ENCODE measurements around the gene GJA4. TPM values are rescaled to one million over a fixed set of nuclear protein-coding genes. Genes with fewer than 3 reads are reported as not detected.
"Not testable (repeated sequence)": the region's sequence is repeated elsewhere in the genome, so short reads cannot be mapped to it uniquely, and the experiment has no call there.

The GJA4 gene
- total and polyA plus RNA-seq, 2 donors (not counting 3 experiments of a cell fraction or from before 2014, with no cell fraction given), result 22.1 to 175 TPM

- H3K9me3 ChIP-seq (replicated peaks; ENCODE audit: control insufficient read depth, insufficient read depth, low read length), result no peaks in the 10 kb centered on the region
- no peak overlapping the region for H3K9ac ChIP-seq (replicated peaks; ENCODE audit: extremely low read depth, insufficient read depth, low read length)
- H2AFZ ChIP-seq (ENCODE audit: low read depth, low read length), result no peak overlapping the region
- intact Hi-C loops (cut with micrococcal nuclease) (no loop called here), dilution Hi-C loops (cut with MboI; ENCODE audit: extremely low pct_ligation_motif_present, low sequenced_read_pairs) (no loop called here)
- no peaks in the 10 kb centered on the region for H3K79me2 ChIP-seq (ENCODE audit: control insufficient read depth, insufficient read depth, low read length)
- H3K4me2 ChIP-seq (ENCODE audit: insufficient read depth, low read length), result no peak overlapping the region
- no peak overlapping the region for H3K27ac ChIP-seq (ENCODE audit: insufficient read depth, low read depth, low read length)
- TF ChIP-seq EZH2 (IDR thresholded peaks at IDR 0.05; ENCODE audit: borderline replicate concordance, low read depth, low read length, severe bottlenecking), result no peak
- TF ChIP-seq JUN (IDR thresholded peaks at IDR 0.05; ENCODE audit: borderline replicate concordance, insufficient read depth, insufficient read length, low read depth), result no peak
- no peak for TF ChIP-seq FOS (IDR thresholded peaks at IDR 0.05; ENCODE audit: borderline replicate concordance, insufficient read depth, low read length)
- TF ChIP-seq CTCF (IDR thresholded peaks at IDR 0.05; ENCODE audit: extremely low read depth in 1 of 2, insufficient read depth in 1 of 2, low read depth in 1 of 2, low read length in 2 of 2), result no peak
- TF ChIP-seq MAX (IDR thresholded peaks at IDR 0.05; ENCODE audit: insufficient read depth, insufficient read length), result no peak
- TF ChIP-seq POLR2A (IDR thresholded peaks at IDR 0.05; ENCODE audit: low read depth, low read length), result no peak
- TF ChIP-seq GATA2 (IDR thresholded peaks at IDR 0.05; ENCODE audit: insufficient read depth, insufficient read length, low read depth, low read length), result no peak
- no peak for TF ChIP-seq POLR2AphosphoS5 (IDR thresholded peaks at IDR 0.05; ENCODE audit: insufficient read depth, low read depth, low read length)
- no peak for TF ChIP-seq MYC (IDR thresholded peaks at IDR 0.05; ENCODE audit: low read depth, low read length)
- no peaks in the 10 kb centered on the region for H3K36me3 ChIP-seq (ENCODE audit: control insufficient read depth in 2 of 2, extremely low read depth in 1 of 2, insufficient read depth in 2 of 2, low read length in 2 of 2)
- DNase-seq (ENCODE audit: low read depth, low spot score) (no peak), FAIRE-seq (no peak)
- no peaks in the 10 kb centered on the region for H4K20me1 ChIP-seq (replicated peaks; ENCODE audit: control insufficient read depth, extremely low read depth, insufficient read depth, low read length)
- peaks cover 2% of the 10 kb centered on the region for H3K9me1 ChIP-seq (replicated peaks; ENCODE audit: control insufficient read depth, extremely low read depth, insufficient read depth, low read length)
- H3K4me3 ChIP-seq (replicated peaks in 1 of 3; ENCODE audit: insufficient read depth in 1 of 3, low read depth in 1 of 3, low read length in 3 of 3), result no peak overlapping the region
- POLR2A ChIA-PET, result no interaction called here
- BruUV-seq (replicated peaks), result no TSS peak
- CTCF ChIA-PET, result interaction anchor here (1.3 to 1.7 kb wide), 4 partner anchors 15 to 43 kb away, joined by 3 to 5 read pairs (median 3); partner anchors contain the start of gene SMIM12
- no peaks in the 10 kb centered on the region for H3K4me1 ChIP-seq (ENCODE audit: control insufficient read depth, extremely low read depth, insufficient read depth, low read length)
- no peaks in the 10 kb centered on the region for H3K27me3 ChIP-seq (ENCODE audit: control insufficient read depth in 2 of 2, insufficient read depth in 2 of 2, low read length in 2 of 2)
These were observed 24.0 kb downstream of the GJA4 start for GRCh38 chr1:34816778-34817177.

GRCh38 chr1:34818862-34819261 is 26.1 kb downstream of the GJA4 start:
- intact Hi-C loops (cut with micrococcal nuclease); DNase-seq (ENCODE audit: low read depth, low spot score); H3K4me1 ChIP-seq (ENCODE audit: control insufficient read depth, extremely low read depth, insufficient read depth, low read length); H3K36me3 ChIP-seq (ENCODE audit: control insufficient read depth in 2 of 2, extremely low read depth in 1 of 2, insufficient read depth in 2 of 2, low read length in 2 of 2); BruUV-seq (replicated peaks); FAIRE-seq; H3K4me3 ChIP-seq (replicated peaks in 1 of 3; ENCODE audit: insufficient read depth in 1 of 3, low read depth in 1 of 3, low read length in 3 of 3); H3K9me3 ChIP-seq (replicated peaks; ENCODE audit: control insufficient read depth, insufficient read depth, low read length); H3K9me1 ChIP-seq (replicated peaks; ENCODE audit: control insufficient read depth, extremely low read depth, insufficient read depth, low read length); H3K27me3 ChIP-seq (ENCODE audit: control insufficient read depth in 2 of 2, insufficient read depth in 2 of 2, low read length in 2 of 2); H3K4me2 ChIP-seq (ENCODE audit: insufficient read depth, low read length); dilution Hi-C loops (cut with MboI; ENCODE audit: extremely low pct_ligation_motif_present, low sequenced_read_pairs); H2AFZ ChIP-seq (ENCODE audit: low read depth, low read length); H3K27ac ChIP-seq (ENCODE audit: insufficient read depth, low read depth, low read length); H3K9ac ChIP-seq (replicated peaks; ENCODE audit: extremely low read depth, insufficient read depth, low read length); CTCF ChIA-PET; H3K79me2 ChIP-seq (ENCODE audit: control insufficient read depth, insufficient read depth, low read length); POLR2A ChIA-PET; H4K20me1 ChIP-seq (replicated peaks; ENCODE audit: control insufficient read depth, extremely low read depth, insufficient read depth, low read length): not testable (repeated sequence)
